ENCODE results near the gene CLNK. TPM values are rescaled to one million over a fixed set of nuclear protein-coding genes. Genes with fewer than 3 reads are reported as not detected.

CLNK gene
- total and polyA plus RNA-seq, 4 donors: 0.04 to 0.57 (median 0.14) TPM; not detected in 1

DNA sequence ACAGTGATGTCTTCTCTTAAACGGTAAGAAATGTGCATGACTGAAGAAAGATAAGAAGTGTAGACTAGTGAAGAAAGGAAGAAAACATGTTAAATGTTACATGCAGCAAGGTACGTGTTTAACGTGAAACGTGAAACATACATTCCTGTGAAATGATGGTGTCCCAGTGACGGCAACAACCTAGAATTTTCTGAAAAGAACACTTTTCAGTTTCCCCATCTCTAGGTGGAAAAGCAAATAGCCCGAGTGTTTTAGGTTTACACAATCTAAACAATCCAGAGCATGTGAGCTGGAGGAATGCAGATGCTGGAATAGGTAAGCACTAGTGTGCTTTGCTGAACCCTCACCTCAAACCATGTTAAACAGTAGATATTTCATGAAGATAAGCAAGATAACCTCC lies 60.7 kb downstream of the CLNK start:
- 67 to 81% methylated on average over 6 of the region's 6 CpGs for WGBS, 2 donors
- no peak for ATAC-seq (ENCODE audit: insufficient read depth, low FRiP score)
- TF ChIP-seq CTCF (IDR thresholded peaks at IDR 0.05; ENCODE audit: control extremely low read depth, extremely low read depth): no peak

DNA sequence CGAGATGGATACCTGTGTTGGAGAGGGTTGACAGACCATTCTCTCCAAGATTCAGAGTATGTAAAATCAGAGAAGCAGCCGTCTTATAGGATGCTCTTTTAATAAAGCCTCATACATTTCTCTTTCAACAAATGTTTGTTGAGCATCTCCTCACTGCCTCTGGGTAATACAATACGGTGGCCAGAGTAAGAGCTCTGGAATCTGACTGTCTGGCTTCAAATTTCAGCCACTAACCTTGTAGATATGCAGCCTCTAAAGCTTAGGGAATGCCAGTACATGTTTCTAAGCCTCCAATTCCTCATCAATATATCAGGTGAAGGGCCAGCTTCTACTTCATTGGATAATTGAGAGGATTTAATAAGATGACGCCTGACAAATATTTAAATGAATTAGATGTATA lies 61.3 kb downstream of the CLNK start:
- H3K4me1 ChIP-seq (ENCODE audit: control insufficient read depth in 5 of 5, insufficient read depth in 5 of 5, low read length in 5 of 5): peaks cover 0 to 2% (median 0%) of the 10 kb centered on the region in 5 donors
- ATAC-seq (ENCODE audit: insufficient read depth, low FRiP score) (no peak), DNase-seq (no peak)
- no peaks in the 10 kb centered on the region for H3K36me3 ChIP-seq (ENCODE audit: control insufficient read depth in 4 of 4, insufficient read depth in 4 of 4, low read length in 4 of 4)
- H3K27me3 ChIP-seq (ENCODE audit: control insufficient read depth in 3 of 3, insufficient read depth in 3 of 3, low read length in 2 of 3): no peaks in the 10 kb centered on the region
- H3K27ac ChIP-seq (ENCODE audit: low read depth in 1 of 2, low read length in 1 of 2): no peak overlapping the region
- no peaks in the 10 kb centered on the region for H3K9me3 ChIP-seq (ENCODE audit: control insufficient read depth in 4 of 4, insufficient read depth in 3 of 4, low read length in 3 of 4)
- TF ChIP-seq CTCF (IDR thresholded peaks at IDR 0.05; ENCODE audit: control extremely low read depth, extremely low read depth): no peak
- no peak overlapping the region for H3K9ac ChIP-seq (ENCODE audit: insufficient read depth in 1 of 2, low read length in 2 of 2)
- H3K4me3 ChIP-seq: no peak overlapping the region
- WGBS, 2 donors: 77 to 91% methylated on average over 4 of the region's 4 CpGs

More for the DNA sequence above, 60.7 kb downstream of the CLNK start:
- Histone ChIP-seq H3K36me3 (ENCODE audit: control insufficient read depth in 4 of 4, insufficient read depth in 4 of 4, low read length in 4 of 4) (no peaks in the 10 kb centered on the region), H3K9me3 (ENCODE audit: control insufficient read depth in 4 of 4, insufficient read depth in 3 of 4, low read length in 3 of 4) (no peaks in the 10 kb centered on the region), H3K4me1 (ENCODE audit: control insufficient read depth in 5 of 5, insufficient read depth in 5 of 5, low read length in 5 of 5) (peaks cover 0 to 2% (median 0%) of the 10 kb centered on the region in 5 donors), H3K27me3 (ENCODE audit: control insufficient read depth in 3 of 3, insufficient read depth in 3 of 3, low read length in 2 of 3) (no peaks in the 10 kb centered on the region), H3K27ac (ENCODE audit: low read depth in 1 of 2, low read length in 1 of 2) (no peak overlapping the region), H3K4me3 (no peak overlapping the region), H3K9ac (ENCODE audit: insufficient read depth in 1 of 2, low read length in 2 of 2) (no peak overlapping the region)
- DNase-seq: peak in 2 of 3 donors; percentile 49 to 61

- H3K9ac ChIP-seq (ENCODE audit: insufficient read depth in 1 of 2, low read length in 2 of 2): no peak overlapping the region
- peaks cover 0 to 2% (median 0%) of the 10 kb centered on the region in 5 donors for H3K4me1 ChIP-seq (ENCODE audit: control insufficient read depth in 5 of 5, insufficient read depth in 5 of 5, low read length in 5 of 5)
- 85 to 89% methylated on average over 2 of the region's 2 CpGs for WGBS, 2 donors
- DNase-seq (no peak), ATAC-seq (ENCODE audit: insufficient read depth, low FRiP score) (no peak)
- no peaks in the 10 kb centered on the region for H3K27me3 ChIP-seq (ENCODE audit: control insufficient read depth in 3 of 3, insufficient read depth in 3 of 3, low read length in 2 of 3)
- H3K36me3 ChIP-seq (ENCODE audit: control insufficient read depth in 4 of 4, insufficient read depth in 4 of 4, low read length in 4 of 4): no peaks in the 10 kb centered on the region
- TF ChIP-seq CTCF (IDR thresholded peaks at IDR 0.05; ENCODE audit: control extremely low read depth, extremely low read depth): no peak
- no peaks in the 10 kb centered on the region for H3K9me3 ChIP-seq (ENCODE audit: control insufficient read depth in 4 of 4, insufficient read depth in 3 of 4, low read length in 3 of 4)
- no peak overlapping the region for H3K27ac ChIP-seq (ENCODE audit: low read depth in 1 of 2, low read length in 1 of 2)
- H3K4me3 ChIP-seq: no peak overlapping the region
These were observed 61.8 kb downstream of the CLNK start for GRCh38 chr4:10622728-10623127.

DNA sequence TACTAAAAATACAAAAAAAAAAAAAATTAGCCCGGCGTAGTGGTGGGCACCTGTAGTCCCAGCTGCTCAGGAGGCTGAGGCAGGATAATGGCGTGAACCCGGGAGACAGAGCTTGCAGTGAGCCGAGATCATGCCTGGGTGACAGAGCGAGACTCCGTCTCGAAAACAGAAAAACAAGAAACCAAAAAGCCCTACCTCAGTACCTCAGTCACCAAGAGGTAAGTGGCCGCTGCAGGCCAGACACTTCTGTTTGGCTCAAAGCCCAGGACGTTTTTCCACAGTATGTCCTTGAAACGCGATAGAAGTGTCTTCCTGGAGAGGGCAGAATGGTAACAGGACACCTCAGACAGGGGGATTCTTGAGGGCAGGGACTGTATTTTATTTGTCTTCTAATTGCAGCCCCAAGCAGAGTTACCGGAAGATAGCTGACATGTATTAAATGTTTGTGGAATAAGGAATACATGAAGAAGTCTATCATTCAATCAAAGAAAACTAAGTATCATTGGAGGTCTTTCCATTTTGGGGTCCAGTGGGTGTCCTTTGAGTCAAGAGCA lies 63.6 kb downstream of the CLNK start:
- DNase-seq (no peak), ATAC-seq (ENCODE audit: insufficient read depth, low FRiP score) (no peak)
- no peaks in the 10 kb centered on the region for H3K36me3 ChIP-seq (ENCODE audit: control insufficient read depth in 4 of 4, insufficient read depth in 4 of 4, low read length in 4 of 4)
- 69 to 85% methylated on average over 13 of the region's 13 CpGs for WGBS, 2 donors
- H3K4me1 ChIP-seq (ENCODE audit: control insufficient read depth in 5 of 5, insufficient read depth in 5 of 5, low read length in 5 of 5): peaks cover 0 to 3% (median 0%) of the 10 kb centered on the region in 5 donors
- no peak overlapping the region for H3K27ac ChIP-seq (ENCODE audit: low read depth in 1 of 2, low read length in 1 of 2)
- H3K9ac ChIP-seq (ENCODE audit: insufficient read depth in 1 of 2, low read length in 2 of 2): no peak overlapping the region
- H3K9me3 ChIP-seq (ENCODE audit: control insufficient read depth in 4 of 4, insufficient read depth in 3 of 4, low read length in 3 of 4): no peaks in the 10 kb centered on the region
- no peak for TF ChIP-seq CTCF (IDR thresholded peaks at IDR 0.05; ENCODE audit: control extremely low read depth, extremely low read depth)
- H3K27me3 ChIP-seq (ENCODE audit: control insufficient read depth in 3 of 3, insufficient read depth in 3 of 3, low read length in 2 of 3): no peaks in the 10 kb centered on the region
- H3K4me3 ChIP-seq: no peak overlapping the region
